Hepatocyte (in vitro differentiated cells): ENCODE measurements around the gene FMNL2.

Experiments
- EZH2 ChIP-seq: fragments of 200-600 bp; sonication (generic); IDR thresholded peaks from 2 replicates; pipeline ENCODE4 v1.6.1; 2016; ENCODE audit warnings: antibody characterized with exemption, mild to moderate bottlenecking, borderline replicate concordance
- TF ChIP-seq, protein P1 (sequence below): fragments of 200-600 bp; sonication (generic); IDR thresholded peaks from 2 replicates; pipeline ENCODE4 v1.5.1; 2016; ENCODE audit warnings: antibody characterized with exemption, mild to moderate bottlenecking; ENCODE audit not compliant: poor library complexity

DNA sequence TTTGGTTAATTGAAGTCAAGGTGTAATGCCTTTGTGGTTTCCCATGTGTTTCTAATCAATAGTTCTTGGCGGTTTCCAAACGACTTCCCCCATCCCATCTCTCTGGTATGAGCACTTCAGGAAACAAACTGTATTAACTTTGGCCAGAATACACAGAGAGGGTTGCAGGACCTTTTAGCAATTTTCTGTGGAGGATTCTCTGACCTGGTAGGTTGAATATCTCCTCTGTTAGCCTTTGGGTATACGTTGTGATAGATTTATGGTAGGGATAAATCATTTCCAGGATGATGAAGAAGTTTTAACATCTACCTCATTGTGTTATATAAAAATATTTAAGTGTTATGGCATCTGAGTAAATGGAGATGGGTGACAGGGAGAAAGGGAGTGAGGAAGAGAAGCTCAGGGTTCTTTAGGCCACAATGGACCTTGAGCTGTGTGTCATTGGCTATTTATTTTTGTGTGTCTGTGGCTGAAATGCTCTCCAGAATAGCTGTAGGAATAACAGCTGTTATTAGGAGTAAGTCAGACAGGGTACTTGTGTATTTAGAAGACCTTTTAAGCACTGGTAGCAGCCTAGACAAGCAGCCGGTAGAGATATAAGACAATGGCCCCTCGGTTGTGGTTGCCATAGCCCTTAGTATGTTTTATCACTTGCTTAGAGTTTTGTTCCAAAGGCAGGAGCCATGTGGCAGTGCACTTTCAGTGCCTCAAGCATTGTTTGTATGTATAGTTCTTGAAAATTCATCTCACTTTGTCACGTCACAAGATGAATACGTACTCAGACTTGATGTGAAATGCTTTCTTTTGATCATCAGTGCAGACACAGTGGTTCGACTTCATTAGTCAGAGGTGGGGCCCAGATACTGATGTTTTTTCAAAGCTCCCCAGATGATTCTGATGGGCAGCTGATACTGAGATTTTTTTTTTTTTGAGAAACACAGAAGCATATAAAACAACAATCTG lies 91.1 kb downstream of the FMNL2 start:
- TF ChIP-seq, protein P1, sequence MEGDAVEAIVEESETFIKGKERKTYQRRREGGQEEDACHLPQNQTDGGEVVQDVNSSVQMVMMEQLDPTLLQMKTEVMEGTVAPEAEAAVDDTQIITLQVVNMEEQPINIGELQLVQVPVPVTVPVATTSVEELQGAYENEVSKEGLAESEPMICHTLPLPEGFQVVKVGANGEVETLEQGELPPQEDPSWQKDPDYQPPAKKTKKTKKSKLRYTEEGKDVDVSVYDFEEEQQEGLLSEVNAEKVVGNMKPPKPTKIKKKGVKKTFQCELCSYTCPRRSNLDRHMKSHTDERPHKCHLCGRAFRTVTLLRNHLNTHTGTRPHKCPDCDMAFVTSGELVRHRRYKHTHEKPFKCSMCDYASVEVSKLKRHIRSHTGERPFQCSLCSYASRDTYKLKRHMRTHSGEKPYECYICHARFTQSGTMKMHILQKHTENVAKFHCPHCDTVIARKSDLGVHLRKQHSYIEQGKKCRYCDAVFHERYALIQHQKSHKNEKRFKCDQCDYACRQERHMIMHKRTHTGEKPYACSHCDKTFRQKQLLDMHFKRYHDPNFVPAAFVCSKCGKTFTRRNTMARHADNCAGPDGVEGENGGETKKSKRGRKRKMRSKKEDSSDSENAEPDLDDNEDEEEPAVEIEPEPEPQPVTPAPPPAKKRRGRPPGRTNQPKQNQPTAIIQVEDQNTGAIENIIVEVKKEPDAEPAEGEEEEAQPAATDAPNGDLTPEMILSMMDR = no peak
- no peak for TF ChIP-seq EZH2
